Thymus (tissue), 11 donors: Measurements from ENCODE around the gene LAMC1. TPM values are rescaled to one million over a fixed set of nuclear protein-coding genes. Genes with fewer than 3 reads are reported as not detected.

ENCODE experiments used
- DNase-seq, 9 donors: peaks; one replicate each; pipeline ENCODE4 v3.0.0-alpha.2; 2013; ENCODE audit warnings: low spot score in 9 of 9, low read depth in 6 of 9, missing footprints in 1 of 9
- H3K27ac ChIP-seq, 2 donors: one replicate each; pipeline ENCODE4 v1.5.1; 2013; ENCODE audit warnings: control low read depth in 1 of 2, low read depth in 1 of 2, low read length in 1 of 2, mild to moderate bottlenecking in 1 of 2, moderate library complexity in 1 of 2
- H3K27me3 ChIP-seq, 2 donors: one replicate each; pipeline ENCODE4 v1.5.1; 2013; ENCODE audit warnings: low read length in 1 of 2; ENCODE audit not compliant: control insufficient read depth in 2 of 2, insufficient read depth in 1 of 2
- H3K36me3 ChIP-seq, 2 donors: one replicate each; pipeline ENCODE4 v1.5.1; 2013; ENCODE audit warnings: low read length in 1 of 2, mild to moderate bottlenecking in 1 of 2, moderate library complexity in 1 of 2; ENCODE audit not compliant: control insufficient read depth in 2 of 2, insufficient read depth in 2 of 2
- H3K4me1 ChIP-seq, 2 donors: one replicate each; pipeline ENCODE4 v1.5.1; 2013; ENCODE audit warnings: low read length in 2 of 2; ENCODE audit not compliant: control insufficient read depth in 2 of 2, insufficient read depth in 2 of 2
- H3K4me3 ChIP-seq, 2 donors: one replicate each; pipeline ENCODE4 v1.5.1; 2013; ENCODE audit warnings: low read length in 2 of 2, control low read depth in 1 of 2, mild to moderate bottlenecking in 1 of 2
- H3K9me3 ChIP-seq, 2 donors: one replicate each; pipeline ENCODE4 v1.5.1; 2013; ENCODE audit warnings: low read length in 1 of 2, mild to moderate bottlenecking in 1 of 2; ENCODE audit not compliant: control insufficient read depth in 2 of 2, insufficient read depth in 1 of 2
- WGBS: extraction: QIAGEN DNeasy Blood & Tissue Kit; methylation state at CpG from one replicate; pipeline ENCODE4 v1.1.7; 2013; 5-methylcytosine and 5-hydroxymethylcytosine counted together
- polyA plus RNA-seq: library from polyadenylated mRNA; stranded (reverse); fragments of 200-250 nt; gene quantifications from one replicate; pipeline ENCODE4 v1.2.3, GENCODE V29; 2013
- total RNA-seq: library from RNA; stranded (reverse); fragments of 120-200 nt; gene quantifications from one replicate; pipeline ENCODE4 v1.2.4, GENCODE V29; 2013
- donor health status: healthy.

The LAMC1 gene
- total and polyA plus RNA-seq, 2 donors = 12.6 to 20.5 TPM

GRCh38 chr1:183093066-183093668 lies 69.9 kb downstream of the LAMC1 start:
- H3K27me3 ChIP-seq = no peaks in the 10 kb centered on the region
- no peaks in the 10 kb centered on the region for H3K4me1 ChIP-seq
- H3K4me3 ChIP-seq = no peak overlapping the region
- no peaks in the 10 kb centered on the region for H3K36me3 ChIP-seq
- 95% methylated on average over 3 of the region's 3 CpGs for WGBS
- H3K9me3 ChIP-seq = no peaks in the 10 kb centered on the region
- no peak for DNase-seq
- H3K27ac ChIP-seq = no peak overlapping the region

GRCh38 chr1:183093786-183094298 lies 70.6 kb downstream of the LAMC1 start:
- Histone ChIP-seq H3K9me3 (no peaks in the 10 kb centered on the region), H3K27ac (no peak overlapping the region), H3K27me3 (no peaks in the 10 kb centered on the region), H3K36me3 (no peaks in the 10 kb centered on the region), H3K4me3 (no peak overlapping the region), H3K4me1 (no peaks in the 10 kb centered on the region)
- WGBS = 95% methylated on average over 1 of the region's 1 CpG
- no peak for DNase-seq

DNA sequence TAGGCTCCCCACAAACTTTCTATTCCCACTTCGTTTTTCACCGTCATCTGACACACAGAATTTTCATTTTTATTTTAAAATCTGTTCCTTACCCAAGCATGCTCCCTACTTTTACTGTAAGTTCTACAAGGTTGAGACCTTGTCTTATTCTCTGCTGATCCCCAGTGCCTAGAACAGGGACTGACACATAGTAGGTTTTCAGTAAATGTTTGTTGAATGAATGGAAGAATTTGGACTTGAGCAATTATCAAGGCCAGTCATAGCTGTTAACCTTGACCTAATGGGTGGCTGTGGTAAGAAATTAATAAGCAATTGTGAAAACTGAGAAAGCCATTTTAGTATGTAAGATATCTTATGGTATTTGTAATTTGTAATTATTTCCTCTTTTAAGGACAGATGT lies 71.1 kb downstream of the LAMC1 start:
- H3K9me3 ChIP-seq = no peaks in the 10 kb centered on the region
- 45% methylated on average over 2 of the region's 2 CpGs for WGBS
- DNase-seq = no peak
- H3K4me3 ChIP-seq = no peak overlapping the region
- no peaks in the 10 kb centered on the region for H3K27me3 ChIP-seq
- H3K27ac ChIP-seq = no peak overlapping the region
- H3K36me3 ChIP-seq = no peaks in the 10 kb centered on the region
- H3K4me1 ChIP-seq = no peaks in the 10 kb centered on the region

DNA sequence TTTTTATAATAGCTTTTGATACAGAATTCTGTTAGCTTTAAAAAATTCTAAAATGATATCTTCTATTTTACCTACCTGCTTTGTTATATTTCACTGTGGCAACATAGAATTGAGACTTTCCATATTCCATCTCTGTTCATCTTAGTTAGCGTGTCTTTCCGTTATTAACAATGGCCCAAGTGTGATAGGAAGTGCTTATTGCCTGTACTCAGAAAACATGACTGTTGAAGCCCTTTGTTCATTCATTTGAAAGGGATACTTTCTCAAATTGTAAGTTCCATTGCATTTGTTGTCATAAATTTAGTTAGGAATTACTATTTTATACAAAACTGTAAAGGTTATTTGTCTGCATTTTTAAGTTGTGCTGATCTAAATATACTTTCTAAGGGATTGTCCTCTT lies 73.1 kb downstream of the LAMC1 start:
- no peak for DNase-seq
- Histone ChIP-seq H3K27ac (no peak overlapping the region), H3K27me3 (no peaks in the 10 kb centered on the region), H3K4me1 (no peaks in the 10 kb centered on the region), H3K4me3 (no peak overlapping the region), H3K36me3 (no peaks in the 10 kb centered on the region), H3K9me3 (no peaks in the 10 kb centered on the region)
- WGBS = 99% methylated on average over 2 of the region's 2 CpGs

- DNase-seq = no peak
- H3K4me3 ChIP-seq = no peak overlapping the region
- no peaks in the 10 kb centered on the region for H3K4me1 ChIP-seq
- H3K36me3 ChIP-seq = no peaks in the 10 kb centered on the region
- no peaks in the 10 kb centered on the region for H3K27me3 ChIP-seq
- no peaks in the 10 kb centered on the region for H3K9me3 ChIP-seq
- 96% methylated on average over 3 of the region's 3 CpGs for WGBS
- no peak overlapping the region for H3K27ac ChIP-seq
Measured at GRCh38 chr1:183096894-183097293, 73.7 kb downstream of the LAMC1 start.

DNA sequence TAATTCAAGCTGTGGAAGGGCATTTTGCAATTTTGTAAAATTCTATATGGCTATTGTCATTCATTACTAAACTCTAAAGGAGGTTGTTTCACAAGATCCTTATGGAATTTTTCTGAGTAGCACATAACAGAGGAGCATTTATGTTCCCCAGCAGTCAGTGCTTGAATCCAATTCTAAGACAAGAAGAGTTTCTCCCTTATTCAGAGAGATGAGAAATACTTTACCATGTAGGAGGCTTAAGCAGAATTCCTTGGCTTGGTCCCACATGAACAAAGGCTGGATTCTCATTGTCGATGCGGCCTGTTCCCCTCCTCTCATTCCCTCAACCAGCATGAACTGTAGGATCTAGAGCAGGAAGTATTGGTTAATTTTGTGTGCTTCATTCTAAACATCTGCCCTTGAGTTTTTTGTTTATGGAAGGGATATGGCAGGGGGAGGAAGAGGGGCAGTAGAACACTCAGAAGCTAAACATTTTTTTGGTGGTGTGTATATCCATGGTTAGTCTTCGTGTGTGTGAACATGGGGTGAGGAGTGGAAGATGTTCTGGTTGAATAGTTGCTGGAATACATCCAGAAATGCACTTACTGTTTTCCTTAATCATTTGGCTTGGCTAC lies 74.3 kb downstream of the LAMC1 start:
- no peaks in the 10 kb centered on the region for H3K9me3 ChIP-seq
- no peaks in the 10 kb centered on the region for H3K27me3 ChIP-seq
- no peak overlapping the region for H3K4me3 ChIP-seq
- no peak for DNase-seq
- WGBS = 89% methylated on average over 3 of the region's 3 CpGs
- no peaks in the 10 kb centered on the region for H3K36me3 ChIP-seq
- no peak overlapping the region for H3K27ac ChIP-seq
- H3K4me1 ChIP-seq = no peaks in the 10 kb centered on the region

GRCh38 chr1:183098317-183098716 lies 75.1 kb downstream of the LAMC1 start:
- Histone ChIP-seq H3K4me1 (no peaks in the 10 kb centered on the region), H3K27ac (no peak overlapping the region), H3K27me3 (no peaks in the 10 kb centered on the region), H3K4me3 (no peak overlapping the region), H3K36me3 (no peaks in the 10 kb centered on the region), H3K9me3 (no peaks in the 10 kb centered on the region)
- WGBS = 98% methylated on average over 2 of the region's 2 CpGs
- DNase-seq = no peak

- no peaks in the 10 kb centered on the region for H3K27me3 ChIP-seq
- H3K9me3 ChIP-seq = no peaks in the 10 kb centered on the region
- H3K4me3 ChIP-seq = no peak overlapping the region
- H3K27ac ChIP-seq = no peak overlapping the region
- H3K36me3 ChIP-seq = no peaks in the 10 kb centered on the region
- H3K4me1 ChIP-seq = no peaks in the 10 kb centered on the region
- DNase-seq = no peak
- WGBS = 97% methylated on average over 4 of the region's 4 CpGs
Measured at GRCh38 chr1:183100361-183100974, 77.2 kb downstream of the LAMC1 start.

- Histone ChIP-seq H3K9me3 (no peaks in the 10 kb centered on the region), H3K27ac (no peak overlapping the region), H3K4me3 (no peak overlapping the region), H3K4me1 (no peaks in the 10 kb centered on the region), H3K36me3 (no peaks in the 10 kb centered on the region), H3K27me3 (no peaks in the 10 kb centered on the region)
- WGBS = 96% methylated on average over 4 of the region's 4 CpGs
- DNase-seq = no peak
Measured at GRCh38 chr1:183101081-183101480, 77.9 kb downstream of the LAMC1 start.
